HG03575 (cell line): ENCODE results near the gene TMED4.
"Not testable (repeated sequence)": the region's sequence is repeated elsewhere in the genome, so short reads cannot be mapped to it uniquely, and the experiment has no call there.

ENCODE experiments used
- ATAC-seq: cut with Tn5 transposase; IDR thresholded peaks from one replicate; pipeline ENCODE4 v1.9.1; 2021; ENCODE audit not compliant: unreplicated experiment, insufficient number of reproducible peaks, low FRiP score; ENCODE audit errors: extremely low read depth

The TMED4 gene

GRCh38 chr7:44573464-44574286, 8.4 kb downstream of the TMED4 start, which contains the start of gene DDX56:
TSS of gene DDX56 (minus strand) at chr7:44573908. CDS start at chr7:44573895, 13 bp downstream.
- peak; percentile 81 for ATAC-seq

GRCh38 chr7:44572771-44573170, 9.3 kb downstream of the TMED4 start:
- ATAC-seq, result no peak

GRCh38 chr7:44569959-44570358, 12.1 kb downstream of the TMED4 start:
- ATAC-seq, result no peak

GRCh38 chr7:44568771-44569560, 13.1 kb downstream of the TMED4 start:
- no peak for ATAC-seq

- ATAC-seq, result no peak
Measured at GRCh38 chr7:44567884-44568283, 14.1 kb downstream of the TMED4 start.

- ATAC-seq, result no peak
Measured at GRCh38 chr7:44566680-44567079, 15.4 kb downstream of the TMED4 start.

GRCh38 chr7:44565795-44566559, 16.1 kb downstream of the TMED4 start:
- ATAC-seq, result no peak

GRCh38 chr7:44565097-44565794, 16.8 kb downstream of the TMED4 start:
- ATAC-seq, result no peak

GRCh38 chr7:44564606-44565005, 17.4 kb downstream of the TMED4 start:
- ATAC-seq, result no peak

- no peak for ATAC-seq
Measured at GRCh38 chr7:44563171-44563679, 18.8 kb downstream of the TMED4 start.

GRCh38 chr7:44562622-44562962, 19.4 kb downstream of the TMED4 start:
- ATAC-seq, result not testable (repeated sequence)

GRCh38 chr7:44561962-44562621, 19.9 kb downstream of the TMED4 start:
- ATAC-seq, result no peak

GRCh38 chr7:44561481-44561880, 20.6 kb downstream of the TMED4 start:
- ATAC-seq, result no peak

- no peak for ATAC-seq
Measured at GRCh38 chr7:44559485-44559884, 22.5 kb downstream of the TMED4 start.

GRCh38 chr7:44557485-44557884, 24.5 kb downstream of the TMED4 start:
- ATAC-seq, result no peak

- ATAC-seq, result no peak
Measured at GRCh38 chr7:44555350-44555749, 26.7 kb downstream of the TMED4 start.

GRCh38 chr7:44552473-44553005, 29.5 kb downstream of the TMED4 start:
- ATAC-seq, result not testable (repeated sequence)

GRCh38 chr7:44549457-44549856, 32.6 kb downstream of the TMED4 start:
- ATAC-seq, result no peak
